ENCODE data around the gene EIF5.

The EIF5 gene

GRCh38 chr14:103292426-103293374 is 41.3 kb upstream of the EIF5 start:
- Histone ChIP-seq H3K4me3 (ENCODE audit: low read length in 2 of 2) (no peak overlapping the region), H3K27ac (ENCODE audit: low read depth in 2 of 2, low read length in 2 of 2) (no peak overlapping the region), H3K27me3 (ENCODE audit: control insufficient read depth in 2 of 2, insufficient read depth in 2 of 2, low read length in 2 of 2) (no peaks in the 10 kb centered on the region), H3K9me3 (ENCODE audit: control insufficient read depth in 2 of 2, low read length in 2 of 2) (no peaks in the 10 kb centered on the region), H3K4me1 (ENCODE audit: control insufficient read depth in 2 of 2, insufficient read depth in 2 of 2, low read length in 2 of 2) (no peaks in the 10 kb centered on the region), H3K9ac (ENCODE audit: low read depth in 1 of 2, low read length in 2 of 2) (no peak overlapping the region), H3K36me3 (ENCODE audit: control insufficient read depth in 2 of 2, insufficient read depth in 2 of 2, low read length in 2 of 2) (no peaks in the 10 kb centered on the region)

DNA sequence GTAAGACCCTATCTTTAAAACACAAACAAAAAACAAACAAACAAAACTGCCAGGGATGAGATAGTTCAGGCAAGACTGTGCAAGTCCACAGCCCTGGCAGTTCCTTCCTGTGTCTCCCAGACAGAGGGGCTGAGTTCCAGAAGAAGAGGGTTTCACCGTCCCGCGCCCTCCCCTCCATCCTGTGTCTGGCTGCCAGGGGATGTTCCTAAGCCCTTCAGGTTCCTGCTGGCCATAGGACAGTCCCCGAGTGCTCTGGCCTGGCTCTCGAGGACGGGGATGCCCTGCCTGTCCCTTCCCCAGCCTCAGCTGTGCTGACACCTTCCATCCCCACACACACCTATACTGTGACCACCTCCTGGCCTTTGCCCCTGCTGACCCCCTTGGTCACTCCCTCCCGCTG is 40.6 kb upstream of the EIF5 start:
- no peaks in the 10 kb centered on the region for H3K9me3 ChIP-seq (ENCODE audit: control insufficient read depth in 2 of 2, low read length in 2 of 2)
- H3K4me1 ChIP-seq (ENCODE audit: control insufficient read depth in 2 of 2, insufficient read depth in 2 of 2, low read length in 2 of 2): no peaks in the 10 kb centered on the region
- no peaks in the 10 kb centered on the region for H3K36me3 ChIP-seq (ENCODE audit: control insufficient read depth in 2 of 2, insufficient read depth in 2 of 2, low read length in 2 of 2)
- no peak overlapping the region for H3K4me3 ChIP-seq (ENCODE audit: low read length in 2 of 2)
- no peak overlapping the region for H3K27ac ChIP-seq (ENCODE audit: low read depth in 2 of 2, low read length in 2 of 2)
- no peak overlapping the region for H3K9ac ChIP-seq (ENCODE audit: low read depth in 1 of 2, low read length in 2 of 2)
- no peaks in the 10 kb centered on the region for H3K27me3 ChIP-seq (ENCODE audit: control insufficient read depth in 2 of 2, insufficient read depth in 2 of 2, low read length in 2 of 2)

DNA sequence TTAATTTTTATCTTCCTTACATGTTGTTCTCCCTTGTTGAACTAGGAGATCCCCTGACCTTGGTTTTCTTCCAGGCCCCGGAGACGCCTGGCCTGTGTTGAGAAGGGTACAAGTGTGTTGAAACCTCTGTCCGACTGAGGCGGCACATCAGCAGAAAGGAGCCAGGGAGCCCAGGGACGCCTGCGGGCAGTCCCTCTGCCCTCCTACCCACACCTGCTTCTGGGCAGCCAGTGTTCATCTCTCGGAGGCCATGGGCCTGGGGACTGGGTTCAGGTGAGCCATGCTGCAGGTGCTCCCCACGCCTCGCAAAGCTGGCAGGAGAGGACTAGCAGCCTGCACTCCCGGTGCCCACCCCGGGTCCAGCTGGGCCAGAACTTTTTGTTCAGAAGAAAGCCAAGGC is 39.9 kb upstream of the EIF5 start:
- H3K27ac ChIP-seq (ENCODE audit: low read depth in 2 of 2, low read length in 2 of 2): no peak overlapping the region
- H3K9ac ChIP-seq (ENCODE audit: low read depth in 1 of 2, low read length in 2 of 2): no peak overlapping the region
- no peaks in the 10 kb centered on the region for H3K4me1 ChIP-seq (ENCODE audit: control insufficient read depth in 2 of 2, insufficient read depth in 2 of 2, low read length in 2 of 2)
- H3K36me3 ChIP-seq (ENCODE audit: control insufficient read depth in 2 of 2, insufficient read depth in 2 of 2, low read length in 2 of 2): no peaks in the 10 kb centered on the region
- H3K4me3 ChIP-seq (ENCODE audit: low read length in 2 of 2): no peak overlapping the region
- H3K9me3 ChIP-seq (ENCODE audit: control insufficient read depth in 2 of 2, low read length in 2 of 2): no peaks in the 10 kb centered on the region
- no peaks in the 10 kb centered on the region for H3K27me3 ChIP-seq (ENCODE audit: control insufficient read depth in 2 of 2, insufficient read depth in 2 of 2, low read length in 2 of 2)

DNA sequence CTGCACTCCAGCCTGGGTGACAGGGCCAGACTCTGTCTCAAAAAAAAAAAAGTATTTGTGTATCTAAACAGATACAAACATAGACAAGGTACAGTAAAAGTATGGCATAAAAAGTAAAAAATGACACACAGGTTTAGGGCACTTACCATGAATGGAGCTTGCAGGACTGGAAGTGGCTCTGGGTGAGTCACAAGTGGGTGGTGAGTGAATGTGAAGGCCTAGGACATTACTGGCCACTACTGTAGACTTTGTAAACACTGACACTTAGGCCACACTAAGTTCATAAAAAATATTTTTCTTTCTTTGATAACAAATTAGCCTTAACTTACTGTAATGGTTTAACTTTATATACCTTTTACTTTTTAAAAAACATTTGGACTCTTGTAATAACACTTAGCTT is 38.0 kb upstream of the EIF5 start:
- H3K27ac ChIP-seq (ENCODE audit: low read depth in 2 of 2, low read length in 2 of 2): no peak overlapping the region
- H3K9ac ChIP-seq (ENCODE audit: low read depth in 1 of 2, low read length in 2 of 2): no peak overlapping the region
- no peaks in the 10 kb centered on the region for H3K27me3 ChIP-seq (ENCODE audit: control insufficient read depth in 2 of 2, insufficient read depth in 2 of 2, low read length in 2 of 2)
- H3K4me3 ChIP-seq (ENCODE audit: low read length in 2 of 2): no peak overlapping the region
- H3K4me1 ChIP-seq (ENCODE audit: control insufficient read depth in 2 of 2, insufficient read depth in 2 of 2, low read length in 2 of 2): no peaks in the 10 kb centered on the region
- no peaks in the 10 kb centered on the region for H3K9me3 ChIP-seq (ENCODE audit: control insufficient read depth in 2 of 2, low read length in 2 of 2)
- no peaks in the 10 kb centered on the region for H3K36me3 ChIP-seq (ENCODE audit: control insufficient read depth in 2 of 2, insufficient read depth in 2 of 2, low read length in 2 of 2)

- Histone ChIP-seq H3K36me3 (ENCODE audit: control insufficient read depth in 2 of 2, insufficient read depth in 2 of 2, low read length in 2 of 2) (no peaks in the 10 kb centered on the region), H3K4me3 (ENCODE audit: low read length in 2 of 2) (no peak overlapping the region), H3K27me3 (ENCODE audit: control insufficient read depth in 2 of 2, insufficient read depth in 2 of 2, low read length in 2 of 2) (no peaks in the 10 kb centered on the region), H3K4me1 (ENCODE audit: control insufficient read depth in 2 of 2, insufficient read depth in 2 of 2, low read length in 2 of 2) (no peaks in the 10 kb centered on the region), H3K9me3 (ENCODE audit: control insufficient read depth in 2 of 2, low read length in 2 of 2) (no peaks in the 10 kb centered on the region), H3K9ac (ENCODE audit: low read depth in 1 of 2, low read length in 2 of 2) (no peak overlapping the region), H3K27ac (ENCODE audit: low read depth in 2 of 2, low read length in 2 of 2) (no peak overlapping the region)
Measured at GRCh38 chr14:103296987-103297386, 37.0 kb upstream of the EIF5 start.

DNA sequence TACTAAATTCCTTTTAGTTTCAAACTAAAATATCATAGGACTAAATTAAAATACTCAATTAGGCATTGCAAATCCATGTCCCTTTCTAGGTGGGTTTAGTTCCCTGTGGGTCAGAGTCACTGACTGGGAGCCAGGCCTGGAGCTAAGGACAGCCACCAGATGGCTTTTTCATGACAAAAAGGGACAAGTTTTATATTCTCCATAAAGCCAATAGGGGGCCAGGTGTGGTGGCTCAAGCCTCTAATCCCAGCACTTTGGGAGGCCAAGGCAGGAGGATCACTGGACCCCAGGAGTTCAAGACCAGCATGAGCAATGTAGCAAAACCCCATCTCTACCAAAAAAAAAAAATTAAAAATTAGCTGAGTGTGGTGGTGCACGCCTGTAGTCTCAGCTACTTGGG is 35.4 kb upstream of the EIF5 start:
- Histone ChIP-seq H3K27ac (ENCODE audit: low read depth in 2 of 2, low read length in 2 of 2) (no peak overlapping the region), H3K36me3 (ENCODE audit: control insufficient read depth in 2 of 2, insufficient read depth in 2 of 2, low read length in 2 of 2) (no peaks in the 10 kb centered on the region), H3K27me3 (ENCODE audit: control insufficient read depth in 2 of 2, insufficient read depth in 2 of 2, low read length in 2 of 2) (no peaks in the 10 kb centered on the region), H3K9ac (ENCODE audit: low read depth in 1 of 2, low read length in 2 of 2) (no peak overlapping the region), H3K4me1 (ENCODE audit: control insufficient read depth in 2 of 2, insufficient read depth in 2 of 2, low read length in 2 of 2) (no peaks in the 10 kb centered on the region), H3K4me3 (ENCODE audit: low read length in 2 of 2) (no peak overlapping the region), H3K9me3 (ENCODE audit: control insufficient read depth in 2 of 2, low read length in 2 of 2) (no peaks in the 10 kb centered on the region)

- no peak overlapping the region for H3K9ac ChIP-seq (ENCODE audit: low read depth in 1 of 2, low read length in 2 of 2)
- H3K27me3 ChIP-seq (ENCODE audit: control insufficient read depth in 2 of 2, insufficient read depth in 2 of 2, low read length in 2 of 2): no peaks in the 10 kb centered on the region
- no peaks in the 10 kb centered on the region for H3K36me3 ChIP-seq (ENCODE audit: control insufficient read depth in 2 of 2, insufficient read depth in 2 of 2, low read length in 2 of 2)
- H3K4me1 ChIP-seq (ENCODE audit: control insufficient read depth in 2 of 2, insufficient read depth in 2 of 2, low read length in 2 of 2): no peaks in the 10 kb centered on the region
- no peak overlapping the region for H3K27ac ChIP-seq (ENCODE audit: low read depth in 2 of 2, low read length in 2 of 2)
- no peak overlapping the region for H3K4me3 ChIP-seq (ENCODE audit: low read length in 2 of 2)
- no peaks in the 10 kb centered on the region for H3K9me3 ChIP-seq (ENCODE audit: control insufficient read depth in 2 of 2, low read length in 2 of 2)
Measured at GRCh38 chr14:103301512-103302354, 32.3 kb upstream of the EIF5 start.

GRCh38 chr14:103302966-103303365 is 31.1 kb upstream of the EIF5 start:
- no peak overlapping the region for H3K4me3 ChIP-seq (ENCODE audit: low read length in 2 of 2)
- no peaks in the 10 kb centered on the region for H3K27me3 ChIP-seq (ENCODE audit: control insufficient read depth in 2 of 2, insufficient read depth in 2 of 2, low read length in 2 of 2)
- no peaks in the 10 kb centered on the region for H3K9me3 ChIP-seq (ENCODE audit: control insufficient read depth in 2 of 2, low read length in 2 of 2)
- H3K36me3 ChIP-seq (ENCODE audit: control insufficient read depth in 2 of 2, insufficient read depth in 2 of 2, low read length in 2 of 2): no peaks in the 10 kb centered on the region
- no peaks in the 10 kb centered on the region for H3K4me1 ChIP-seq (ENCODE audit: control insufficient read depth in 2 of 2, insufficient read depth in 2 of 2, low read length in 2 of 2)
- H3K9ac ChIP-seq (ENCODE audit: low read depth in 1 of 2, low read length in 2 of 2): no peak overlapping the region
- no peak overlapping the region for H3K27ac ChIP-seq (ENCODE audit: low read depth in 2 of 2, low read length in 2 of 2)

DNA sequence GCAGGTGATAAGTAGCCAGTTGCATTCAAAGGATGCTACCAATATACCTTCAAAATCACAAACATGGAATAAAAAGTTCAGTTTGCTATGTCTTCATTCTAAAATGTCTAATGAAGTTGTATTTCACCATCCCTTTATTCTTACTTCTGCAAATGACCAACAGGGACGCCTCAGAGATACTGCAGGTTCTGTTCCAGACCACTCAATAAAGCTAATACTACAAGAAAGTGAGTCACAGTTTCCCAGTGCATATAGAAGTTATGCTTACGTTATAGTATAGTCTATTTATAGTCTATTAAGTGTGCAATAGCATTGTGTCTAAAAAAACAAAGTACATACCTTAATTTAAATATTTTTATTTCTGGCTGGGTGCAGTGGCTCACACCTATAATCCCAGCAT is 29.3 kb upstream of the EIF5 start:
- Histone ChIP-seq H3K9ac (ENCODE audit: low read depth in 1 of 2, low read length in 2 of 2) (no peak overlapping the region), H3K9me3 (ENCODE audit: control insufficient read depth in 2 of 2, low read length in 2 of 2) (no peaks in the 10 kb centered on the region), H3K4me1 (ENCODE audit: control insufficient read depth in 2 of 2, insufficient read depth in 2 of 2, low read length in 2 of 2) (no peaks in the 10 kb centered on the region), H3K27me3 (ENCODE audit: control insufficient read depth in 2 of 2, insufficient read depth in 2 of 2, low read length in 2 of 2) (no peaks in the 10 kb centered on the region), H3K4me3 (ENCODE audit: low read length in 2 of 2) (no peak overlapping the region), H3K27ac (ENCODE audit: low read depth in 2 of 2, low read length in 2 of 2) (no peak overlapping the region), H3K36me3 (ENCODE audit: control insufficient read depth in 2 of 2, insufficient read depth in 2 of 2, low read length in 2 of 2) (no peaks in the 10 kb centered on the region)
